ENCODE measurements around the gene DCDC1.

GRCh38 chr11:31243706-31244105 is 125.8 kb downstream of the DCDC1 start:
- TF ChIP-seq EZH2 (IDR thresholded peaks at IDR 0.05; ENCODE audit: borderline replicate concordance, low read depth, low read length, poor library complexity, severe bottlenecking) (no peak), CTCF (conservative IDR thresholded peaks at IDR 0.05; ENCODE audit: low read depth, low read length) (no peak)

Data from A673 (cell line).